GM21619 (cell line): ENCODE measurements around the gene IKBIP.
"Not testable (repeated sequence)": the region's sequence is repeated elsewhere in the genome, so short reads cannot be mapped to it uniquely, and the experiment has no call there.

Experiments used
- ATAC-seq: cut with Tn5 transposase; IDR thresholded peaks from one replicate; pipeline ENCODE4 v1.9.1; 2021; ENCODE audit not compliant: unreplicated experiment

The IKBIP gene, protein sequence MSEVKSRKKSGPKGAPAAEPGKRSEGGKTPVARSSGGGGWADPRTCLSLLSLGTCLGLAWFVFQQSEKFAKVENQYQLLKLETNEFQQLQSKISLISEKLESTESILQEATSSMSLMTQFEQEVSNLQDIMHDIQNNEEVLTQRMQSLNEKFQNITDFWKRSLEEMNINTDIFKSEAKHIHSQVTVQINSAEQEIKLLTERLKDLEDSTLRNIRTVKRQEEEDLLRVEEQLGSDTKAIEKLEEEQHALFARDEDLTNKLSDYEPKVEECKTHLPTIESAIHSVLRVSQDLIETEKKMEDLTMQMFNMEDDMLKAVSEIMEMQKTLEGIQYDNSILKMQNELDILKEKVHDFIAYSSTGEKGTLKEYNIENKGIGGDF

GRCh38 chr12:98644712-98645571 lies at the start of gene IKBIP, which contains the start of gene APAF1:
Gene IKBIP, minus strand, starts transcription at chr12:98644788. Its CDS starts 87 bp downstream, at chr12:98644701.
Gene APAF1, plus strand, starts transcription at chr12:98645290. Its CDS starts 3,070 bp downstream, at chr12:98648360.
- ATAC-seq, result peak; percentile 84

GRCh38 chr12:98691351-98691750 lies 46.8 kb upstream of the IKBIP start:
- ATAC-seq, result no peak

DNA sequence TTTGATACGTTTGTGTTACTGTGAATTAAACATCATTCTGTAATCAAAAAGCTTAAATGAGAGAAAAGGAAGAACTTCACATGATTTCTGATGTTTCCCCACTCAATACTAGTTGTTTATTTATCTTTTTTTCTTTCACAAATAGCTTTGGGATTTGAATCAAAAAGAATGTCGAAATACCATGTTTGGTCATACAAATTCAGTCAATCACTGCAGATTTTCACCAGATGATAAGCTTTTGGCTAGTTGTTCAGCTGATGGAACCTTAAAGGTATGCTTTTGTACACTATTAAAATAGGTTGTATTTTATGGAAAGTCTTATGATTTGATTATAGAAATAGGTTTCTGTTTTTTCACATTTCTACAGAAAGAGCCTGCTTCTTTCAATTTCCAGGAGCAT lies 42.0 kb upstream of the IKBIP start:
- ATAC-seq, result no peak

- ATAC-seq, result no peak
Measured at GRCh38 chr12:98684199-98684598, 39.6 kb upstream of the IKBIP start.

DNA sequence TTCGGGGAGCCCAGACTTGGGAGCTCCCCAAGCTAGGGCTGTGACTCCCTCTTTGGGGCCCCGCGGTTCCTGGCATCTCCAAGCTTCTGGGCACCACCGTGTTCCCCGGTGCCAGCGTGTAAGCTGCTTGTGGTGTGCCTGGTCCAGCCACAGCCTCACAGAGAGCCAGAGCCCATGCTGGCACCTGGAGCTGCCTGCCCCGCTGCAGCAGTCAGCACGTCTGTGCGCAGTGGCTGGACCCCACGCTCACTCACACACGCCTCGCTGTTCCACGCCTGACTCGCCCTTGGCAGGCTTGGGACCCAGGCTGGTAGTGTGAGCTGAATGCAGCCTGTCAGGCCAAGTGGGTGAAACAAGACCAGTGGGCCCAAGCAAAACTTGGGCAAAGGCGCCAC lies 35.0 kb upstream of the IKBIP start:
- no peak for ATAC-seq

- ATAC-seq, result no peak
Measured at GRCh38 chr12:98678946-98679610, 34.5 kb upstream of the IKBIP start.

- no peak for ATAC-seq
Measured at GRCh38 chr12:98678236-98678945, 33.8 kb upstream of the IKBIP start.

GRCh38 chr12:98674841-98675240 lies 30.3 kb upstream of the IKBIP start:
- no peak for ATAC-seq

GRCh38 chr12:98671459-98671858 lies 26.9 kb upstream of the IKBIP start:
- ATAC-seq, result no peak

DNA sequence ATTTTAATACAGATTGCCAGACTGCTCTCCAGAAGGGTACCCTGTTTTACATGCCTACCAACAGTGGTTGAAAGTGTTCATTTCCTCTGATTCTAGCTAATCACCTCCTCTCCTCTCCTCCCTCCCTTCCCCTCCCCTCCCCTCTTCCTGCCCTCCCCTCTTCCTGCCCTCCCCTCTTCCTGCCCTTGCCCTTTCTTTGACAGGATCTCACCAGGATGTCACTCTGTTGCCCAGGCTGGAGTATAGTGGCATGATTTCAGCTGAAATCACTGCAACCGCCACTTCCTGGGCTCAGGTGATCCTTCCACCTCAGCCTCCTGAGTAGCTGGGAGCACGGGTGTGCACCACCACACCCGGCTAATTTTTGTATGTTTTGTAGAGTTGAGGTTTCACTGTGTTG lies 25.2 kb upstream of the IKBIP start:
- ATAC-seq, result no peak

- no peak for ATAC-seq
Measured at GRCh38 chr12:98660521-98660920, 15.9 kb upstream of the IKBIP start.

DNA sequence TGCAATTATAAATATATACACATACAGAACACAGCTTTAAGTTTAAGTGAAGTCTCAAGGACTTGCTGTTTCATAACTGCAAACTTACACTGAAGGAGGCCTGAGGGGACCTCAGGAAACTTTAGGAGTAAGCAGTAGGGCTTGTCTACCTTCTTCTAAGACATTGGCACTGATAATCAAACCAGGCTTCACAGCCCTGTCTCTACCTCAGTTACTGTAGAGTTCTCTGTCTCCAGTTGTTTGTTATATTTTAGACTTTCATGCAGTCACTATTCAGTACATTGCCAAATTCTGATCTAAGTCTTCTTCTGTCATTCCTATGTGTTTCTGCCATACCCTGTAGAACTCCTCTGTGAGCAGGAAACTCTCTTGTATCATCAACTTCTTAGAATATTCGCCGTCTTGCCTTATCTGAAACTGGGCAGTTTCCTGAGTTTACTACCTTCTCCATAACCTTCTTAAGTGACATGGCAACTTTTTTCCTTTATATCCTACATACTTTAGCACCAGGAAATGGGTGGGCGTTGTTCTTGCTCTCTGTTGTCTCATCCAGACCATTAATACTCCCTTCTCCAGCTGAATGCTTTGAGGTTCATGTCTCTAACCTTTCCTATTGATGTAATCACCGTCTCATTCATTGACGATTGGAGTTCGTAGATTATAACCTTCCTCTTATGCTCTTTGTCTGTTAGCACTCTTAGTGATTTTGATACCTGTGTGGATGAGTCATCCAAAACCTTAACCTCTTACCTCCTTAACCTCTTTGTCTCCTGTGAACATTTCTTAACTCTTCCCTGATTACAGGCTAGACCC lies 11.9 kb upstream of the IKBIP start:
- ATAC-seq, result peak; percentile 59

- ATAC-seq, result no peak
Measured at GRCh38 chr12:98653866-98654493, 9.4 kb upstream of the IKBIP start.

GRCh38 chr12:98651328-98651727 lies 6.7 kb upstream of the IKBIP start:
- ATAC-seq, result no peak

DNA sequence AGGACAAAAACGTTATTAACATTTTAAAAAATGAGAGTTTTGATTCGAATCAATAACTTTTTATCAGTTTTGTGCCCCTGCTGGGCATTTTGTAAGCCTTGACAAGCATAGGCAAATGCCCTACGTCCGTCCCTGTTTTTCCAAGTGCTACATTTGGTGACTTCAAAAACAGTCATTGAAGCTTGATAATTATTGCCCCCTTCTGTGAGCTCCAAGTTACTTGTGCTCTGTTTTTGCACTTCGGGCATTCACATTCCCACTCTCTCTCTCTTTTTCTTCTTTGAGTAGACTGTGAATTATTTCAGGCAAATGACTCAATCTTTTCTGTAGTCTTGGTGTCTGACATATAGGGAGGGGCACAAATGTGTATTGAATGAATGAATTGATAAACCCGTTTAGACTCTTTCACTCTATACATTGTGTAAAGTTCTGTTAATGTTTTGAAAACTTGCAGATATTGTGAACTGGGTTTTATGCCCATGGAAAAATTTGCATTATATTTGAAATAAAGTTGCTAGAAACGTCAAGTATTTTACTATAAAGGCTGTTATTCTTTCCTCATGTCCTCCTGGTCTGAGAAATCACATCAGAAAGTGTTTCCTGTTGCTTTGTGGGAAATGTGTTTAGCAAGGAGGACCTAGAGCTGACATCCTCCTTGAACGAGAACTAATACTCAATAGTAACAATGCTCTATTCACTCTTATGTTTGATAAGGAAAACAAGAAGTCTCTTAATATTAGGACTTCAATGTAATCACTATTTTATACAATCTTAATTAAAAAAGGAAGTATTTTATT lies 1.9 kb upstream of the IKBIP start:
- ATAC-seq, result no peak

- ATAC-seq, result peak; percentile 3
Measured at GRCh38 chr12:98645572-98646067, 1.0 kb upstream of the IKBIP start.

DNA sequence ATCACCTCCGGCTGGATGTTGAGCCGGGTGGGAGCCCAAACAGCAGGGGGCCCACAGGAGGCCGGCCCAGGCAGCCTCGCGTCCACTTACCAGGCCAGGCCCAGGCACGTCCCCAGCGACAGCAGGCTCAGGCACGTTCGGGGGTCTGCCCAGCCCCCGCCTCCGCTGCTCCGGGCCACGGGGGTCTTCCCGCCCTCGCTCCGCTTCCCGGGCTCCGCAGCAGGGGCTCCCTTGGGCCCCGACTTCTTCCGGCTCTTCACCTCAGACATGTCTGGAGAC lies 216 bp downstream of the IKBIP start:
- ATAC-seq, result peak; percentile 20

- not testable (repeated sequence) for ATAC-seq
Measured at GRCh38 chr12:98642801-98643200, 1.8 kb downstream of the IKBIP start.

GRCh38 chr12:98639491-98639890 lies 5.1 kb downstream of the IKBIP start:
- ATAC-seq, result no peak
